DMS 273 (cell line): ENCODE results near the gene FLRT1.

ENCODE experiments used
- DNase-seq: peaks from one replicate; lab custom pipeline; 2025; ENCODE audit not compliant: unreplicated experiment; lab: John Stamatoyannopoulos, UW

The FLRT1 gene

GRCh38 chr11:64084146-64084950 is 48.6 kb downstream of the FLRT1 start:
- no peak for DNase-seq

- no peak for DNase-seq
Observed at GRCh38 chr11:64084951-64085710, 49.4 kb downstream of the FLRT1 start.
